Astrocyte (in vitro differentiated cells and primary cell): ENCODE results near the gene SCGB1C2.

Experiments
- CTCF ChIP-seq: IDR thresholded peaks from 2 replicates; pipeline ENCODE4 v1.5.1; 2011; ENCODE audit warnings: low read depth, mild to moderate bottlenecking, inconsistent platforms, low read length, moderate library complexity; ENCODE audit not compliant: insufficient read depth
- EZH2 ChIP-seq: IDR thresholded peaks from 2 replicates; pipeline ENCODE4 v1.6.1; 2012; ENCODE audit warnings: mild to moderate bottlenecking, low read length, inconsistent platforms; ENCODE audit not compliant: insufficient read depth

DNA sequence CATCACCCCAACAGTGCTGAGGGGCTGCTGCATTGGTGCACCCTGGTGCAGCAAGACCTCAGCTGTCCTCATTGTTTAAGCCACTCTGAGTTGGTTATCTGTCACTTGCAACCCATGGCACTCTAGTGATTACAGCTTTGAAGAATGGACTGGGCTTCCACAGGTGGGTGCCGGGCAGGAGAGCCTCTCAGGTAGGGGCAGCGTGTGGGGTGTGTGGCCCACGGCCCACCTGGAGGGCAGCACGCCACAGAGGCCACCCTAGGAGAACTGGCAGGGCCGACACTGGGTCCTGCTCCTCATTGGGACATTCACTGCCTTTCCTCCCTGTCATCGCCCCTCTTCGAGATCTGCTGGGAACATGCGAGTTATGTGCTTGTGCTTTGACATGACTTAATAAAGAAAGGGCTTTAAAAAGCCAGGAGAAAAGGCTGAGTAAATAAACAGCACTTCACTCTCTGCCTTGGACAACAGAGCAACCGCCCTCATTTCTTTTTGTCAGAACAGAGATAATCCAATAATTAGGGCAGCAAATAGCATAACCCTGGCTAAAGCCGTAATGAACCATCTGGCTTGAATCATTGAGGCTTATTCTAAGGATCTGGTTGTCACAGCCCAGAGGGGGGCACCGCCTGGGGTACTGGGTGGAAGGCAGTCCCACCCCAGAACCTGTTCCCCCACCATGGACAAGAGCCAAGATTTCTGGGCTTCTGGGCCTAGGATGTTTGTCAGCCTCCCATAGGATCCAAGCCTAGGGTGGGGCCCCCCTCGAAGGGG, 41.1 kb downstream of the SCGB1C2 start:
- no peak for TF ChIP-seq CTCF
- no peak for TF ChIP-seq EZH2
